GM21786 (cell line): Measurements from ENCODE around the gene SH2B3.

Experiments
- ATAC-seq: cut with Tn5 transposase; IDR thresholded peaks from one replicate; pipeline ENCODE4 v1.9.1; 2021; ENCODE audit not compliant: unreplicated experiment

The SH2B3 gene

DNA sequence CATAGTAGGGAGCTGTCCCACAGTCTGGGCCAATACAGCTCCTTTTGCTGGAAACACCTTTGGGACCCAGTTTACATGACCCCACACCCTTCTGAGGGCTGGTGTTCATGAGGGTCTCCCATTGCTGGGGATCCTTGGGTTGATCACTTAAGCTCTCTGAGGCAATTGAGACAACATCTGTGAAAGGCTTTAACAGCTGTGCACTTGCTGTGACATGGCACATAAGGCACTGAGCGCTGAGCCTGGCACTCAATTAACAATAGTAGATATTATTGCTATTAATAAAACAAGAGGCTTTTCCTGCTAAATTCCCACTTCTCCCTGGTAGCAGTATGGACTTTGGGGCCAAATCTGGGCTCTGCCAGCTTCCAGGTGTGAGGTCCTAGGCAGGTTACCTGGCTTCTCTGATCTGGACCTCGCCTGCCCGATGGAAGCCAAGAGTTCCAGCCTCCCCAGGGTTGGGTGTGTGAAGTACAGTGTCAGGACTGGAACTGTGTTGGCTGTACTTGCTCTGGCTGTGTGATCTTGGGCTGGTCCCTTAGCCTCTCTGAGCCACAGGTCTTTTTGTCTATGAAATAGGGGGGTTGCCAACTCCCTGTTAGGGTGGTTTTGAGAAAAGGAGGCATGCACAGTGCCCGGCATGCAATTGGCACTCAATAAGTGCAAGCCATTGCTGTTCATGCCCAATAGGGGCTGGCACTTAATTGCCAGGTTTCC lies 3.1 kb downstream of the SH2B3 start:
- ATAC-seq: no peak

DNA sequence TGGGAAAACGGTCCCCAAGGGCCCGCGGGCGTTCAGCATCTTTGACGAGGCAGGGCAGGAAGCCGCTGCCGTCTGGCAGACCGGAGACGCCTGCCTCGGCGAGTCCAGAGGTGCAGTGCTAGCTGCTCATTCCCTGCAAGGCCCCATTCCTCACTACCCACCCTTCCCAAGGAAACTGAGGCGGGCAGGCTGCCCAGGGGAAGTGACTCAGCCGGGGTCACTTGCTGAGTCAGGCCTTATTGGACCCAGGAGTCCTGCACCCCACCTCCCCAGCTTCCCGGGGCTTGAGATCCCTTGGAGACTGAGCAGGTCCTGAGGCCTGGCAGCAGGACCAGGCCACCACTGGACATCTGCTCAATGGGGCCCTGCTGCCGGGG lies 3.7 kb downstream of the SH2B3 start:
- ATAC-seq: no peak

DNA sequence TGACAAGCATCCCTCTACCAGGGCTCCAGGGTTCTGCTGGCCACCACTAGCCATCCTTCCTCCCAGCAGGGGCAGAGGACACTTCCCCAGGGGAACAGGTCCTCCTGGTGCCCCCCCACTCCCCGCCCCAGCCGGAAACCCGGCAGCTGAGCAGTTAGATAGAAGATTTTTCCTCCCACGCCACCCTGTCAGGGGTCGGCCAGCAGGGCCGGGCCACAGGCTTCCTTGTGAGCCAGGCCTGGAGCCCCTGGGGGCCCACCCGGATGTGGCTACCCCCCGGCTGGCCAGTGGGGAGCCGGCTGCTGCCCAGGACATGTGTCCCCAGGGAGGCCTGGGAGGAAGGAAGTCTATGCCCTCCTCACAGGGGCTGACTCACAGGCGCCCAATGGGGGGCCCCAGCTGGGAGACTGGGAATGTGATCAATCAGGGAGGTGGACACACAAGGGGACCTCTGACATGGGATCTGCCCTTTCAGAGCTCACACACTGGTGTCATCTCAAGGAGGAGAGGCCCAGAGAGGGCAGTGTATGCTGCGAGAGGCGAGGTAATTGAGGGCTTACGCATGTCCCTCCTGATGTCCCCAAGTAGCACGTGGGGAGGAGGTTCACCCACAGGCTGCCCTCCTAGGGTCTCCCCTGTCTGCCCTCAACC lies 4.2 kb downstream of the SH2B3 start:
- ATAC-seq: no peak

DNA sequence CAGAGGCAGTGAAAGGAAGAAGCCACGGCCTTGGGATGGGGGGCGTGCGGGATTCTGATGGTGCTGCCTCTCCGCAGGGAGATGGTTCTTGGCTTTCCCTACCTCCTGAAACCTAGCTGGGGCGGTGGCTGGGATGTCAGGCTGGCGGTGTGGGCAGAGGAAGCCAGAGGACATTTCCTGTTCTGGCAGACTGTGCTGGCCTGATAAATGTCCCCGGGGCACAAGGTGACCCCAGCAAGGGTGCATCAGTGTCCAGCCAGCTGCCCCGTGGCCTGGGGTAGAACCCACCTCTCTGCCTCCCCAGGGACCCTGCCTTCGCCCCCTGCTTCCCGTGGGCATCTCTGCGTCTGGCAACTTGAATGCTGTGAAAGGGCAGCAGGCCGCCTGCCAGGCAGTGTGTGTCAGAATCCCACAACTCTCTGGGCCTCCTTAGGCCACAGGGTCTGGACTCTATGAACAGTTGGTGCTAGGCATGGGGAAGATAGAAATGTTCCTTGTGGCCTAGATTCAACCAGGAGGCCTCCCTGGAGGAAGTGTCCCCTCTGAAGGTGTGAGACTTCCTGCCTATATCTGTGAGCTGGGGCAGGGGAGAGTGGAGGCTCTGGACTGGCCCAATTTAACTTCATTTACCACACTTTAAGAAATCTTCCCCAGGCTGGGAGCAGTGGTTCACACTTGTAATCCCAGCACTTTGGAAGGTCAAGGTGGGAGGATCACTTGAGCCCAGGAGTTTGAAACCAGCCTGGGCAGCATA lies 4.9 kb downstream of the SH2B3 start:
- ATAC-seq: no peak

DNA sequence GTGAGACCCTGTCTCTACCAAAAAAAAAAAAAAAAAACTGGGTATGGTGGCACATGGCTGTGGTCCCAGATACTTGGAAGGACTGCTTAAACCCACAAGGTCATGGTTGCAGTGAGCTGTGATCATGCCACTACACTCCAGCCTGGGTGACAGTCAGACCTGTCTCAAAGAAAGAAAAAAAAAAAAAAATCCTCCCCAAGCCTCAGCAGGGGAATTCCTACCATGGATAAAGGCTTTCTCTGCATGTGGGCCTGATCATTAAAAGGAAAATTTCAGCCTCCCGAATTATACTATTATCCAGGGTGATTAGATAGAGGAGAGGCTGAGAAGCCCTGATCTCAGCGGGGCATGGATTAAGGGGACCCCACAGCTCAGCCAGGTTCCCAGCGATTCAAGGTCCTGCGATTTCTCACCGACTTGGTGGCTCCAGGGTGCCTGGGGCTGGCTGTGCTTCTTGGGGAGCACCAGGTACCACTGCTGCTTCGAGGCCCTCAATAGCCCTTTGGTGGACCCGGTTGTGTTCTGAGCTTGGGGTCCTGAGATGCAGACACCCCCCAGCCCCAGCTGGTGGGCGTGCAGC lies 5.6 kb downstream of the SH2B3 start:
- no peak for ATAC-seq

DNA sequence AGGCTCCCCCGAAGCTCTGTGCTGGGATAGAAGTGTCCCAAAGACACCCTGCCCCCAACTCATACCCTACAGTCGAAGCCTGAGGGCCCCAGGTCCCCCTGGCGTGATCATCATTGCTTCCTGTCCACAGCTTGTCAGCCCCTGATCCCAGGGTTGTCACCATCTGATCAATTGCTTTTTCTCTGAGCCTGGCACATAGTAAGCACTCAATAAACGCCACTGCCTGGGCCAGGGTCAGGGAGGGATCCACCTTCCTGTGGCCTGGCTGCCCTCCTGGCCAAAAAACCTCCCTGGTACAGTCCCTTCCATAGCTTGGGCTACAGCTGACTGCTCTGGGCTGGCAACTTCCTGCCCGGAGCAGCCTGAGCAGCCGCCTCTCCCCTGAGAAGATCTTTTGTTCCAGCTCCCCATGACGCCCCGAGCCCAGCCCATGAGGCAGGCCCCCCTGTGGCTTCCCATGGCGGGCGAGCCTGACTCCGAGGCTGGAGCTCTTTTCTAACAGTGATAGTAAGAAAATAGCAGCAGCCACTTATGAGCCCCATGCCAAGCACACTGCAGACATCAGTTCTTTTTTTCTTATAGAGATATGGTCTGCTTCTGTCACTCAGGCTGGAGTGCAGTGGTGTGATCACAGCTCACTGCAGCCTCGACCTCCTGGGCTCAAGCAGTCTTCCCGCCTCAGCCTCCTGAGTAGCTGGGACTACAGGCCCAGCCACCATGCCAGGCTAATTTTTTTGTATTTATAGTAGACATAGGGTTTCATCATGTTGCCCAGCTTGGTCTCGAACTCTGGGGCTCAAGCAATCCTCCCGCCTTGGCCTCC lies 6.5 kb downstream of the SH2B3 start:
- no peak for ATAC-seq

DNA sequence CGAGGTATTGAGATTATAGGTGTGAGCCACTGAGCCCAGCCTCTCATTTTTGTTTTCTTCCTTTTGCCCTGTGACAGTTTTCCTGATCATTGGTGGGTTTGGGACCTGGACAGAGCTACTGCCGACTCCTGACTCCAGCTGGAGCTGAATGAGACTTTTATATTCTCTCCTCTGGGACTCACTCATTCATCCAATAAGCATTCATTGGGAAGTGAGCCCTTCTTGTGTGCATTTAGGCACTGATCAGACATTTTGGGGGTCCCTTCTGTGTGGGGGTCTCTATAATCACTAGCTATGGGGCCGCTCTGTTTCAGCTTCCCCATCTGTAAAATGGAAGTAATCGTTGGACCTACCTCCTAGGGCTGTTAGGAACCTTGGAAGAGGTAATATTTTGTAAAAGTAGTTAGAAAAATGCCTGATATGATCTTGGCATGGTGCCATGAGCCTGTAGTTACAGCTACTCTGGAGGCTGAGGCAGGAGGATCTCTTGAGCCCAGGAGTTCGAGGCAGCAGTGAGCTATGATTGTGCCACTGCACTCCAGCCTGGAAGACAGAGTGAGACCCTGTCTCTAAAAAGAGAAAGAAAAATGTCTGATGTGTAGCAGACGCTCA lies 7.2 kb downstream of the SH2B3 start:
- no peak for ATAC-seq

DNA sequence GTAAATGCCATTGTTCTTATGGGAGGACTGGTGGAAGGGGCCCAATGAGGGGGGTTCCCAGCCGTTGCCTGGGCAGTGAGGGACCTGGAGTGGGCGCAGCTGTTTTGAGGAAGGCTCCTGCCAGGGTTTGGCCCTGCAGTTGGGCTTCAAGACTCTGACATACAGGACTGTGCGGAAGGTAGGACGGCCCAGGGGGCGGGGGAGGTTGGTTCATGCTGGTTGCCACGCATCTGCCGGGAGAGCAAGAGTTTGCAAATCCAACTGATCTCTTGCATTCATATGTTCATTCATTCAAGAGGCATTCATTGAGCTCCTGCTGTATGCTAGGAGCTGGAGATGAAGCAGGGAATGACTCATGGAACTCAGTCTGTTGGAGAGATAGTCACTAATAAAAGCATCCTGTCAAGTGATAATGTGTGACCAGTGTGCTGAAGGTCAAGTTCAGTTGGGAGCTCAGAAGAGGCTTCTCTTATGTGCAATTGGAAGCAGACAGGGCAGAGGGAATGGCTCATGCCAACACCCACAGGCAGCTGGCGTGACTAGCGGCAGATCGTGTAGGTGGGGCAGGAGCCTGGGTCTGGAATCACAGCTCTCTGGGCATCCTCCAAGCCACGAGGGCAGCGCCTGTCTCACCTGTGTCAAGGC lies 7.8 kb downstream of the SH2B3 start:
- no peak for ATAC-seq

DNA sequence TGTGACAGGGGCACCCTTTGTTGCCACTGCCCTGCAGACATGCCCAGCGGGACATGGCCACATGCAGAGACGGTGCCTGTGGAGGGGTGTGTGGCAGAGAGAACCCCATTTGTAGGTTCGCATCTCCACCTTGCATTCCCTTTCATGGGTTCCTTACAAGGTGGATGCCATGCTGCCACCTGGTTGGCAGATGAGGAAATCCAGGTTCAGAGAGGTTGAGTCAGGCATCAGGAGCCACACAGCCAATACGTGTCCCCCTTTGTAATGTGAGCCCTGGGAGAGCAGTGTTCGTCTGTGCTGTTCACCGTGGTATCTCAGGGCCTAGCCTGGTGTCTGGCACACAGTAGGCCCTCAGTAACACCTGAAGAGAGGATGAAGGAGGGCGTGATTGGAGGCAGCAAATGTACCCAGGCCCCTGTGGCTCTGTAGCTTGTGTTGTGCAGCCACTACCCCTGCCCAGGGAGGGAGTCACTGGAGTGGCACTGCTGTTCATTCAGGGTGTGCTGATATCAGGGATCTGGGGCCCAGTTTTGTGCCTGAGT lies 9.1 kb downstream of the SH2B3 start:
- ATAC-seq: no peak

DNA sequence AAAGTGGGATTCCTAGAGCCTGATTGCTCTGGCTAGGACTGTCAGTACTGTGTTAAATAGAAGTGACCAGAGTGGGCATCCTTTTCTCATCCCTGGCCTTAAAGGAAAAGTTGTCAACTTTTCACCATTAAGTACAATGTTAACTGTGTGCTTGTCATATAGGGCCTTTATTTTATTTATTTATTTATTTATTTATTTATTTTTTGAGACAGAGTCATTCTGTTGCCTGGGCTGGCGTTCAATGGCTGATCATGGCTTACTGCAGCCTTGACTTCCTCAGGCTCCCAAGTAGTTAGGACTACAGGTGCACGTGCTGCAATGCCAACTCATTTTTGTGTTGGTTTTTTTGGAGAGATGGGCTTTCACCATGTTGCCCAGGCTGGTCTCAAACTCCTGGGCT lies 11.6 kb downstream of the SH2B3 start:
- no peak for ATAC-seq

DNA sequence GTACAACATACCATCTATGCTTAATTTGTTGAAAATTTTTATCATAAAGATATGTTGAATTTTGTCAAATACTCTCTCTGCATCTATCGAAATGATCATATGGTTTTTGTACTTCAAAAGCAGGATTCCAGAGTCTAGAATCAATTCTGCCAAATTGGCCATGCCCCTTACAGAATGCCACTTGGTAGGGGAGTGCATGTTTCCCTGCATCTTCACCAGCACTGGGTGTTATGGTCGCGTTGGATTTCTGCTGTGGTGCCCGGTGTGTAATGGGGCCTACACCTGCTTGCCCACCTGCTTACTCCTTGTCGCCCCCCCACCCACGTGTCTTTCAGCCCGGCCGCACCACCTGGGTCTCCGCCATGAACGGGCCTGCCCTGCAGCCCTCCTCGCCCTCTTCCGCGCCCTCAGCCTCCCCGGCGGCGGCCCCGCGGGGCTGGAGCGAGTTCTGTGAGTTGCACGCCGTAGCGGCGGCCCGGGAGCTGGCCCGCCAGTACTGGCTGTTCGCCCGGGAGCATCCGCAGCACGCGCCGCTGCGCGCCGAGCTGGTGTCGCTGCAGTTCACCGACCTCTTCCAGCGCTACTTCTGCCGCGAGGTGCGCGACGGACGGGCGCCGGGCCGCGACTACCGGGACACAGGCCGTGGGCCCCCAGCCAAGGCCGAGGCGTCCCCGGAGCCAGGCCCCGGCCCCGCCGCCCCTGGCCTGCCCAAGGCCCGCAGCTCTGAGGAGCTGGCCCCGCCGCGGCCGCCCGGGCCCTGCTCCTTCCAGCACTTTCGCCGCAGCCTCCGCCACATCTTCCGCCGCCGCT lies 12.3 kb downstream of the SH2B3 start:
- no peak for ATAC-seq

DNA sequence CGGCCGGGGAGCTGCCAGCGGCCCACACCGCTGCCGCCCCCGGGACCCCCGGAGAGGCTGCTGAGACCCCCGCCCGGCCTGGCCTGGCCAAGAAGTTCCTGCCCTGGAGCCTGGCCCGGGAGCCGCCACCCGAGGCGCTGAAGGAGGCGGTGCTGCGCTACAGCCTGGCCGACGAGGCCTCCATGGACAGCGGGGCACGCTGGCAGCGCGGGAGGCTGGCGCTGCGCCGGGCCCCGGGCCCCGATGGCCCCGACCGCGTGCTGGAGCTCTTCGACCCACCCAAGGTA lies 12.8 kb downstream of the SH2B3 start:
- ATAC-seq: no peak

DNA sequence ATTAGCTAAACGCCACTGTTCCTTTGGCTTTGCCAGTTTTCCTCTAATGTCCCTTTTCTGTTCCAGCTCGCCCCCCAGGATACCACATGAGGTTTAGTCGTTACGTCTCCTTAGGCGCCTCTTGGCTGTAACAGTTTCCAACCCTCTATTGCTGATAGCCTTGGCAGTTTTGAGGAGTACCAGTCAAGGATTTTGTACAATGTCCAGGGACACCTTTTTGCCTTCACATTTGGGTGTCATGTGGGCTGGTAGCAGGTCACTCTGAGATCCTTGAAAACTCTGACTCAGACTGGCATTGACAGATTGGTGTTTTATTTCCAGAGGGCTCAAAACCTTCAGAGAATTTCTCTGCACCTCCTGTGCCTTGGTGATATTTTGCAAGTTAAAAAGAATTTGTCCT lies 14.1 kb downstream of the SH2B3 start:
- ATAC-seq: no peak

DNA sequence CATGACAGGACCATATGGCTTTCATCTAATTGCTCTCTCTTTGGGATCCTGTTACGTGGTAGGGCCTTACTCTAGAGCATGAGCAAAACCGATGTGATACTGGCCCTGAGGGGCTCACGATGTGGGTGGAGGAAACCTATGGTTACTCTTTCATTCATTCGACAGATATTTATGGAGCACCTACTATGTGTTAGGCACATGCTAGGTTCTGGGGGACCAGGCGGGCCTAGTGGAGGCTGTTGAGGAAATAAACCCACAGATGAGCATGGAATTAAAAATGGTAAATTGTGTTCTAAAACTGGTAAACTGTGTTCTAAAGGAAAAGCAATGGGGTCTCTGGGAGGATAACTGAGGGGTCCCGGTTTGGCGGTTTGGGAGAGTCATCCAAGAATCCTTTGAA lies 14.8 kb downstream of the SH2B3 start:
- ATAC-seq: no peak

DNA sequence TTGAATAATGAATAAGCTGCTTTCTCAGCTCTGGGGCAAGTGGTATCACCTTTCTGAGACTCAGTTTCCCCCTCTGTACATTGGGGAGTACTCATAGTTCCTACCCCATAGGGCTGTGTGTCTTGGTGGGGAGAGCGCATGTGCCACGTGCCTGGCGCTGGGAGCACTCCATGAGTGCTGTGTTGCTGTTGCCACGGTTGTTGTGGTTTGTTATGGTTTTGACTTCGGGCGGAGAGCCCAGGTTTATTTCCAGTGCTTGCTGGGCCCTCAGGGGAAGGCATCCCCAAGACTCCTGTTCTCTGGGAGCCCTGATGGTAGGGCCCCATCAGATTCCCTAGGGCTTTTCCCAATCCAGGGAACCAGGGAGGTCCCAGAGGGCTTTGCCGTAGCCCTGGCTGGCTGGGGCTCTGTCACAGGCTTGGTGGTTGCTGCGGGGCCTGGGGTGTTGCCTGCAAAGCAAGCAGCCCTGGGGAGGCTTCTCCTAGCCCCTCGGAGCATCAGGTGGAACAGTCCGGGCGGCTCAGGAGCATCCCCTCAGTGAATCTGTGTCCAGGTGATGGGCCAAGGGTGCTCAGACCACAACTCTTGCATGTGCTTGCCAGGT lies 18.6 kb downstream of the SH2B3 start:
- ATAC-seq: no peak

DNA sequence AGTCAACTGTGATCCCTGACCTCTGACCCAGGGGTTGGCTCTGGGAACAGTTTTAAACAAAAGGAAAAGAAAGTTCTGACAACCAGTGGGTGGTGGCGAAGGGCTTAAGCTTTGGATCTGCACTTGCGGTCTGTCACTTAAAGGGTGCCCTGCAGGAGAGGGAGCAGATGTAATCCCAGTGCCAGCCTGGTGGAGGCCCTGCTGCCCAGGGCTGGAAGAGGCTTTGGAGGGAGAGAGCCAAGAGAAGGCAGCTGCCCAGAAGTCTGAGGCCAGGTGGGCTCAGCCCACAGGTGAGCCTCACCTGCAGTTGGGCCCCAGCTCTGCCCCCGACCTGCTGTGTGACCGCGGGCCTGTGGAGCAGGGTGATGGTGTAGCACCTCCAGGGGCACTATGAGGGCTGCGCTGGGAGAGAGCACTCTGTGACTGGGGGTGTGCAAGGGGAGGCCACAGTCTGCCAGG lies 19.1 kb downstream of the SH2B3 start:
- no peak for ATAC-seq

DNA sequence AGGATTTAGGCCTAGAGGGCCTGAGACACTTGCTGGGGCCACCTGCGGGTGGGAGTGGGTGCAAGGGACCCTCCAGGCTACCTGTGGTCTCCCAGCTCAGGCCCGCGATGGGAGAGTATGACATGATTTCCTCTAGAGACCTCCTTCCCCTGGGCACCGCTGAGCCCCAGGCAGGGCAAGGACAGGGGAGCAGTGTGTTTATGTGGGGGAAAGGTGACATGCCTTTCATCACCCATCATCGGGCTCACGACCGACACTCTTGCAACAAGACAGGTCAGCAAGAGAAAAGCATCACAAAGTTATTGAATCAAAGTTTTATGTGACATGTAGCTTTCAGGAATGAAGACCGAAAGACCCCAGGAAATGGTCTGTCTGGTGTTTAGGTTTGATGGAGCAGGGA lies 19.9 kb downstream of the SH2B3 start:
- no peak for ATAC-seq

DNA sequence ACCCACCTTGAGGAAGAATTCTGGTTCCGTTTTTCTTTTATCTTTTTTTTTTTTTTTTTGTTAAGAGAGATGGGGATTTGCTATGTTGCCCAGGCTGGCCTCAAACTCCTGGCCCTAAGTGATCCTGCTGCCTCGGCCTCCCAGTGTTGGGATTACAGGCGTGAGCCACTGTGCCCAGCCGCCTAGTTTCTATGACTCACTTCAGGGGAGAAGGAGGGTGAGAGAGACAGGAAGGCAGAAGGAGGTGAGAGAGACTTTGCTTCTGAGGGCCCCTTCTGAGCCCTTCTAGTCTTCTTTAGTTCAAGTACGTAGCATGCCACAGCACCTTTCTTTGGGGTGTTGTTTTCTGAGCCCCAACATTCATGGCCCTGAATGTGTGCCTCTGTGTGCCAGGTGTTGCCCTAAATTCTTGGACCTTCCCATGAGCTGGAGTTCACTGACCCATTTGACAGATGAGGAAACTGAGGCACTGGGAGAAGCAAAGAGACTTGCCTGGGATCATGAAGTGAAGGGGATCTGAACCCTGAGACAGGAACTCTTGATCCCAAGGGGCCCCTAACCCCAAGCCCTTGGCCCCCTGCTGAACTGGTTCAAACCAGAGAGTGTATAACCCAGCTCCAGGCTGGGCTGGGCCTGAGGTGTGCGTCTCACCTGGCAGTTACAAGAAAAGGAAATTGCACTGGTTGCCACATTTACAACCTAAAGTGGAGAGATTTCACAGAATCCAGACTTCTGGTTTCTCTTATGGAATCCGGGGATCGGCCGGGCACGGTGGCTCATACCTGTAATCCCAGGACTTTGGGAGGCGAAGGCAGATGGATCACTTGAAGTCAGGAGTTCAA lies 20.8 kb downstream of the SH2B3 start:
- no peak for ATAC-seq
